Hematopoietic multipotent progenitor cell treated with erythropoietin and hydrocortisone succinate and interleukin-3 and kit ligand, for 6 days (in vitro differentiated cells): ENCODE results near the gene PDXDC1.
A peak's percentile ranks its signal among the peaks of the same experiment; 100 is the strongest.
"Not testable (repeated sequence)": the region's sequence is repeated elsewhere in the genome, so short reads cannot be mapped to it uniquely, and the experiment has no call there.

Experiments
- DNase-seq: peaks from one replicate; pipeline ENCODE4 v3.0.0-alpha.2; 2015

The PDXDC1 gene

DNA sequence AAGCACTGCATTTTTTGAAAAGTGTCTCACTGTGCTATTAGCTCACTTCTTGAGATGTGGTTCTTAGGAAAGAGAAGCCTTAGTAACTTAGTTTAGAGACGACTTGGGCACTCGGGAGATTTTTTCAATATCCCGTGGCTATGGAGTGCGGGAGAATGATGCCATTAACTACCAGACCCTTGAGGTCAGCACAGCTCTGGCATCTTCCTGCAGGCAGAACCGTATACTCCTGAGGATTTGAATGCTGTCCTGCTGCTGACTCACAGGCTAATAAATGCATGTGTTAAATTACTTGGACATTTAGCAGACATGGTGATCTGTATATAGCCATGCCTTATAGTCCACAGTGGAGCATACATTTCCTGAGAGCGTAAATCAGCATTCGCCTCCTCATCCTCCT lies 46.6 kb downstream of the PDXDC1 start:
- not testable (repeated sequence) for DNase-seq

GRCh38 chr16:15022194-15022593 lies 47.4 kb downstream of the PDXDC1 start:
- peak; percentile 86 for DNase-seq

GRCh38 chr16:15023381-15024077 lies 48.7 kb downstream of the PDXDC1 start:
- not testable (repeated sequence) for DNase-seq

DNA sequence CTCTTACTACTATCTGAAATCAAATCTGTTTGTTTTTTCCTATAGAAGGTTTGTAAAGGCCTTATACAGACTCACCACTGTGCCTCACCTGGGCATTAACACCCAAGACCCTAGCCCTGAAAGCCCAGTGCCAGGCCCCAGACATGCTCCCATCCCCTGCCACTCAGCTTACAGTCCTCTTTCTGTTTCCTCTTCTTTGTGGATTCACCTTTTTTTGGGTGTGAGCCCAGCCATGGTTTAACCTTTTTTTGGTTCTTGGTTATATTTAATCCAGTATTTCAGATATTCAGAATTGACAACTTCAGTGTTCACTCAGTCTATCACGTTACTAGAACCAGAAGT lies 50.0 kb downstream of the PDXDC1 start:
- DNase-seq, result not testable (repeated sequence)

GRCh38 chr16:15025234-15025951 lies 50.6 kb downstream of the PDXDC1 start:
- DNase-seq, result not testable (repeated sequence)

- not testable (repeated sequence) for DNase-seq
Observed at GRCh38 chr16:15027051-15027450, 52.2 kb downstream of the PDXDC1 start.

DNA sequence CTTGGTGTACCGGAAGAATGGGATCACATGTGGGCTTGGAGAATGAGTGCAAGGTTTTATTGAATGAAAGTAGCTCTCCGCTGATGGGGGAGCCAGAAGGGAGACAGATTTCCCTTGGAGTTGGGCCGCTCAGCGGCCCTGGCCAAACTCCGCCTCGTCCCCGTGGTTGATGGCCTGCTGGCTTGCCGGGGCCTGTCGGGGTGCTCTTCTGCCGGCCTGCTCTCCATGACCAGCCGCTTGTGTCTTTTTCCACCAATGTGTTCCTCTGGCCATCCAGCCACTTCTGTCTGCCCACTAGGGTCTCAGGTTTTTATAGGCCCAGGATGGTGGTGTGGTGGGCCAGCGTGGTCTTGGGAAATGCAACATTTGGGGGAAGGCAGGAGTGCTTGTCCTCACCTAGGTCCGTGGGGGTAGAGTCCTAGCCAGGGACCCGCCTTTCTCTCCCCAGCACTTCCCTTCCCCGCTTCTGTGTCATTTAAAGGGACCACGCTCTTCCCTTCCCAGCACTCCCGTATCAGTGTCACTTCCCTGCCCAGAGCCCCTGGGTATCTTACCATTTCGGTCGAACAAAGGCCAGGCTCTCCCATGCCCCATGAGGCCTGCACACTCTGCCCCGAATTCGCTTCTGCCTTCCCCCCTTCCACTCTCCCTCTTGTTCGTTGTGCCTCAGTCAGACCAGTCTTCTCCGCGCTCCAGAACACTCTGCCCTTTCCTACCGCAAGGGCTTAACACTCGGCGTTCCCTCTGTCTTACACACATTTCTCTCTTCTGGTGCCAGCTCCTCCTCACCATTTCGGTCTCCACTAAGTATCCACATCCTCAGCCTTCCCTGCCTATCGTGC lies 52.9 kb downstream of the PDXDC1 start:
- not testable (repeated sequence) for DNase-seq

DNA sequence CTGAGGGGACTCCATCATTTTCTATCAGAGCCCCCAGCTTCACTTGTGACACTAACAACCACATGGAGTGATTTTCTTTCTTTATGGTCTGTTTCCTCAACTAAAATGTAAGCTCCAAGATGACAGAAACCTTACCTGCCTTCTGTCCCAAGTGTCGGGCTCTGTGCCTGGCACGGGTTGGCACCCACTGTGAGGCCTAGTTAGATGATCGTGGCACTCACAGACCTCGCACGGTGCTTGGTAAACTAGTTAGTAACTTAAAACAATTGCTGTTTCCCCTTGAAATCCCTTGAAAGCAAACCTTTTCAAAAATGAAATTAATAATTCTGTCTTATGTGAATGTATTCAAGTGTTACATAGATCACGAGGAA lies 53.5 kb downstream of the PDXDC1 start:
- not testable (repeated sequence) for DNase-seq

GRCh38 chr16:15028801-15029698 lies 54.2 kb downstream of the PDXDC1 start:
- DNase-seq, result peak; percentile 85

DNA sequence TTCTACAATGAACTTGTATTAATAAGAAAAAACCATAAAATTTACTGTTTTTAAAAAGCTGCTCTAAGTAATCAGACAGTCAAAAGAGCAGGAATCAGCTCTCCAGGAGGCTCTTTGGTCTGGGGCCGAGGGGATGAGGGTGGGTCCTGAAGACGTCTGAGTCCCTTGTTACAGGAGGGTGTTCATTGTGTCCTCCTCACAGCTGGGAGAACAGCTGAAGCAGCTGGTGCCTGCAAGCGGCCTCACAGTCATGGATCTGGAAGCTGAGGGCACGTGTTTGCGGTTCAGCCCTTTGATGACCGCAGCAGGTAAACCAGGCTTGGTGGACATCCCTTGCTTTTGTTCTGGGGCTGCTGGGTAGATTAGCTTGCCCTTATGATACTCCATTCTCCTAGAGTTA lies 54.9 kb downstream of the PDXDC1 start:
- DNase-seq, result not testable (repeated sequence)

DNA sequence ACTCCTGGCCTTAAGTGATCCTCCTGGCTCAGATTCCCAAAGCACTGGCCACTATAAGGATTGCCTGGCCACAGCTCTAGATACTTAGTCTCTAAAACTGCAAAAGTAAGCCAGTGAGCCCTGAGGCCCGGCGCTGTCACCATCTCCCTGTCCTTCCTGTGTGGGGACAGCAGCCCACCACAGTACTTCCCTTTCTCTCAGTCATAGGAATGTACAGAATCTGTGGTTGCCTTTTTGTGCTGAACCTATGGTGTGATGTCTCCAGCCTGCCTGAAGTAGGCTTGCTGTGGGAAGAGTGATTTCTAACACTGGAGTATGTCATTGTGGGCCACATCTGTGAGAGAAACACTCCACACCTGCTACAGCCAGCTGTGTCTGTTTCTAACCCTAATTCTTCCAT lies 56.4 kb downstream of the PDXDC1 start:
- DNase-seq, result peak; percentile 61

DNA sequence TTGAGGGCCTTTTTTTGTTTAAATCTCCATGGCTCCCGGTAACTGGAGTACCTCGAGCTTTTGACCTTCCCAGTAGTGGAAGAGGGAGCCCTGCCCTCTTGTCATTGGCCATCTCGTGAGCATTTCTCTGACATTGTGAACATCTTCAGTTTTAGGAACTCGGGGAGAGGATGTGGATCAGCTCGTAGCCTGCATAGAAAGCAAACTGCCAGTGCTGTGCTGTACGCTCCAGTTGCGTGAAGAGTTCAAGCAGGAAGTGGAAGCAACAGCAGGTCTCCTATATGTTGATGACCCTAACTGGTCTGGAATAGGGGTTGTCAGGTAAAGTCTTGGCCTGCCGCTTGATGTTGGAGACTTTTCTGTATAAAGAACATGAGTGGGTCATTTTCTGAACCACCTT lies 56.8 kb downstream of the PDXDC1 start:
- no peak for DNase-seq

DNA sequence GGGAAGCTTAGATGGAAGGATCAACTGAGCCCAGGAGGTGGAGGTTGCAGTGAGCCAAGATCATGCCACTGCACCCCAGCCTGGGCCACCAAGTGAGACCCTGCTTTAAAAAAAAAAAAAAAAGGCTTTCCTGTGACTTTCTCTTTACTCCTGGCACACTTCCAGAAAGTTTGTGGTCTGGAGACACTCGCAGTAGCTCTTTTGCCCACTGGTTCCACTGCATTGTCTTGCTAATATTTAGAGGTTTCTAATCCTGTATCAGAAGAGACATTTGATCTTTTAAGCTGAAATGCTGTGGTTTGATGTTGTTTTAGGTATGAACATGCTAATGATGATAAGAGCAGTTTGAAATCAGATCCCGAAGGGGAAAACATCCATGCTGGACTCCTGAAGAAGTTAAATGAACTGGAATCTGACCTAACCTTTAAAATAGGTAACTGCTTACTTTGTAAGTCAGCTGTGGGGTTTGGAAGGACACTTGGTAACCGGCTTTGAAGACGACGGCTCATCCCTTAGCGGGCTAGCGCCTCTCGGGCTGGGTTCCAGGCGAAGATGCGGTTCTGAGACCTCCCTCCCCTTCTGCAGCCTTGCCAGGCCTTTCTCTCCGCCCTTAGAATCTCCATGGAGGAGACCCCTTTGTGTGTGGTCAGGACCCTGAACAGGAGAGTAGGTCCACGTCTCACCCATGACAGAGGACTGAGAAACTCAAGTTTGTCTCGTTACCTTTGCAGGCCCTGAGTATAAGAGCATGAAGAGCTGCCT lies 57.9 kb downstream of the PDXDC1 start:
- peak; percentile 91 for DNase-seq

GRCh38 chr16:15033309-15033707 lies 58.5 kb downstream of the PDXDC1 start:
- no peak for DNase-seq

- DNase-seq, result no peak
Observed at GRCh38 chr16:15034266-15035162, 59.7 kb downstream of the PDXDC1 start.

DNA sequence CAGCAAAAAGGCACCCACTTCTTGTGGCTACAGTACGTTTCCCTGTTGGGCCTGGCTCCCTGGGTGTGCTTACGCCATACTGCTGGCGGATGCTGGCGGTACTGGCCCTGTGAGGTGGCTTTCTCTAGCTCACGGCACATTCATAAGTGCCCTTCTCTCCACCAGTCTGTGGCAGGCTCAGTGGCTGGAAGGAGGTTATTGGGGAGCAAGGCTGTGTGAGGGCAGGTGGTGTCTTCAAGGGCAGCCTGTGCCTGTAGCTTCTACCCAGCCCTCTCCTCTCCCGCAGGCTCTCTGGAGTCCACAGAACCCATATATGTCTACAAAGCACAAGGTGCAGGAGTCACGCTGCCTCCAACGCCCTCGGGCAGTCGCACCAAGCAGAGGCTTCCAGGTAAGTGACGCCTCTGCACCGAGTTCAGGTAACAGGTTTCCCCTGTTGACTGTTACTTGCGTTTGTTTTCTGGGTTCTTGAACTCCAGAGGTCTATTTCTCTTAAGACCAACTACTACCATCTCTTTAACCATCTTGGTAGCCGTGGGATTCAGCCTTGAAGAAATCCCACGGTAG lies 60.4 kb downstream of the PDXDC1 start:
- no peak for DNase-seq

- no peak for DNase-seq
Observed at GRCh38 chr16:15037003-15037402, 62.2 kb downstream of the PDXDC1 start.

- DNase-seq, result peak; percentile 67
Observed at GRCh38 chr16:15037745-15038144, 62.9 kb downstream of the PDXDC1 start.

DNA sequence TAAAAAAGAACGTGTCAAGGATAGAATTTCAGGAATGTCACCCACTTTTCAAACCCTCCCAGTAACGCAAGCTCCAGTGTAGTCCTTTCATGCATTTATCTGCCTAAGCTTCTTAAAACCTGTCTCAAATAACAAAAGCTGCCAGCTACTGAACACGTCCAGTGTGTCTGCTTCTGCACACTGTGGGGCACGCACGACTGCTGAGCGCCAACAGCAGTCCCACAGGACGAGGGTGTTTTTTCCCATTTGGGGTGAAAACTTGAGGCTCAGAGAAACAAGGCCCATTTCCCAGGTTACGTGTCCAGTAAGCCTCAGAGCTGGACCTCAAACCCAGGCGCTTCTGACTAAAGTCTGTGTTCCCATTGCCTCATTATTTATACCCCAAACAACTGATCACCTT lies 63.9 kb downstream of the PDXDC1 start:
- no peak for DNase-seq

DNA sequence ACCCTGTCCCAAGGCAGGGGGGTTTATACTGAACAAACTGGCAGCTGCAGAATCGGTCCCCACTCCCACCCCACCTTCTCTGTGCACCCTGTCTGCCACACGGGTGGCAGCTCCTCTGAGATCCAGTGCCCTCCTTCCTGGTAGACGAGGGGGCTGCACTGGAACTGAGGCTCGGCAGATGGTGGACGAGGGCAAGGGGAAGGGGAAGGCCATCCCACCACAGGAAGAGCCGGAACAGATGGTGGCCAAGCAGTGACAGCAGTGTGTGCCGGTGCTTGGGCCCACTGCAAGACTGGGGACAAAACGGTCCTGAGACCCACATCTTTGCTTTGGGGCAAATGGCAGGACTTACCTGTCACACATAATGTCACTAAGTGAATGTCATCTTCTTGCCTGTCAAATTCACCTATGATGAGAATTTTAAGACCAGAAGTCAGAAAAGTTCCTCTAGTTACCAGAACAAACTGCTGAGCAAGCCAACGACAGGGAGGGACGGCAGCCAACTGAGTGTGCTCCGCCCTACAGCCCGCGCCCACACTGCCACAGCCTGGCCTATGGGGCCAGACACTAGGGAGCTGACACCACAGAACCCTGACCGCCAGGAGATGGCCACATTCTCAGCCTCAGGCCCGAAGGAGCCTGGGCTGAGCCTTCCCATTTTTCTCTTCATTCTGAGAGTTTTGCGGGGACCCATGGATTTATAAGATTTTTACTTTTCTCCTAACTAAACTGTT lies 66.6 kb downstream of the PDXDC1 start:
- peak; percentile 90 for DNase-seq
